ENCODE measurements around the gene SIRPB2.

Gene SIRPB2

GRCh38 chr20:1479831-1480595 is 11.2 kb downstream of the SIRPB2 start:
- no peak for TF ChIP-seq CTCF (IDR thresholded peaks at IDR 0.05; ENCODE audit: control insufficient read depth, insufficient read depth, low read depth, low read length, missing control alignments)
- DNase-seq (ENCODE audit: low read depth), result no peak
- no peak overlapping the region for H3K4me3 ChIP-seq (ENCODE audit: control insufficient read depth, low read depth, low read length)

- no peak overlapping the region for H3K4me3 ChIP-seq (ENCODE audit: control insufficient read depth, low read depth, low read length)
- TF ChIP-seq CTCF (IDR thresholded peaks at IDR 0.05; ENCODE audit: control insufficient read depth, insufficient read depth, low read depth, low read length, missing control alignments), result no peak
- no peak for DNase-seq (ENCODE audit: low read depth)
These were observed 12.7 kb downstream of the SIRPB2 start for GRCh38 chr20:1478566-1478965.

GRCh38 chr20:1477896-1478490 is 13.2 kb downstream of the SIRPB2 start:
- H3K4me3 ChIP-seq (ENCODE audit: control insufficient read depth, low read depth, low read length), result no peak overlapping the region
- DNase-seq (ENCODE audit: low read depth), result no peak
- TF ChIP-seq CTCF (IDR thresholded peaks at IDR 0.05; ENCODE audit: control insufficient read depth, insufficient read depth, low read depth, low read length, missing control alignments), result no peak

GRCh38 chr20:1474817-1475603 is 16.2 kb downstream of the SIRPB2 start:
- no peak for DNase-seq (ENCODE audit: low read depth)
- TF ChIP-seq CTCF (IDR thresholded peaks at IDR 0.05; ENCODE audit: control insufficient read depth, insufficient read depth, low read depth, low read length, missing control alignments), result peak; percentile 21
- H3K4me3 ChIP-seq (ENCODE audit: control insufficient read depth, low read depth, low read length), result no peak overlapping the region

- H3K4me3 ChIP-seq (ENCODE audit: control insufficient read depth, low read depth, low read length), result no peak overlapping the region
- no peak for DNase-seq (ENCODE audit: low read depth)
- TF ChIP-seq CTCF (IDR thresholded peaks at IDR 0.05; ENCODE audit: control insufficient read depth, insufficient read depth, low read depth, low read length, missing control alignments), result no peak
These were observed 16.9 kb downstream of the SIRPB2 start for GRCh38 chr20:1474325-1474724.

GRCh38 chr20:1473246-1474220 is 17.7 kb downstream of the SIRPB2 start:
- no peak for DNase-seq (ENCODE audit: low read depth)
- H3K4me3 ChIP-seq (ENCODE audit: control insufficient read depth, low read depth, low read length), result no peak overlapping the region
- TF ChIP-seq CTCF (IDR thresholded peaks at IDR 0.05; ENCODE audit: control insufficient read depth, insufficient read depth, low read depth, low read length, missing control alignments), result no peak
